HepG2 (cell line): Measurements from ENCODE around the gene NRL. TPM values are rescaled to one million over a fixed set of nuclear protein-coding genes. Genes with fewer than 3 reads are reported as not detected.
A peak's percentile ranks its signal among the peaks of the same experiment; 100 is the strongest.

Source experiments
- ZNF225 ChIP-seq: sonication (generic); formaldehyde crosslinking; IDR thresholded peaks from 2 replicates; pipeline ENCODE4 v1.4.0; 2020; ENCODE audit warnings: mild to moderate bottlenecking, missing genetic modification reagents
- ZNF567 ChIP-seq: sonication (generic); formaldehyde crosslinking; IDR thresholded peaks from 2 replicates; pipeline ENCODE4 v1.8.1; 2023; ENCODE audit warnings: mild to moderate bottlenecking, missing genetic modification reagents, borderline replicate concordance
- polyA plus RNA-seq, 8 experiments: library from polyadenylated mRNA; depleted of rRNA in 3 of 8; stranded (reverse) in 7 of 8; unstranded in 1 of 8; fragments of >200 nt; fragmentation: Illumina TruSeq in 4 of 8; extraction: Trizol in 4 of 8; gene quantifications; 2 replicates each; pipeline versions ENCODE4 v1.2.1 to v1.2.3, GENCODE V29; 2011 to 2016; ENCODE audit warnings: low read depth in 4 of 8, missing spikeins in 1 of 8, mixed read lengths in 1 of 8; ENCODE audit not compliant: insufficient read depth in 1 of 8
- total RNA-seq, 5 experiments: library from RNA; depleted of rRNA; stranded (reverse); fragments of >200 nt; fragmentation: Illumina TruSeq; extraction: Trizol; gene quantifications; 2 replicates each; pipeline ENCODE4 v1.2.3, GENCODE V29; 2016; ENCODE audit warnings: low read depth in 1 of 5
- TF ChIP-seq, protein P1 (sequence below): sonication (generic); formaldehyde crosslinking; IDR thresholded peaks from 2 replicates; pipeline ENCODE4; 2020; ENCODE audit warnings: missing genetic modification reagents, mild to moderate bottlenecking, borderline replicate concordance
- TF ChIP-seq, protein P2 (sequence below): sonication (generic); formaldehyde crosslinking; IDR thresholded peaks from 2 replicates; pipeline ENCODE4 v1.4.0; 2020; ENCODE audit warnings: missing genetic modification reagents

NRL gene
- total and polyA plus RNA-seq, 2 of the 13 experiments (the other 11 are each of a cell fraction or from before 2014, with no cell fraction given), result 2.5 to 4.7 TPM

DNA sequence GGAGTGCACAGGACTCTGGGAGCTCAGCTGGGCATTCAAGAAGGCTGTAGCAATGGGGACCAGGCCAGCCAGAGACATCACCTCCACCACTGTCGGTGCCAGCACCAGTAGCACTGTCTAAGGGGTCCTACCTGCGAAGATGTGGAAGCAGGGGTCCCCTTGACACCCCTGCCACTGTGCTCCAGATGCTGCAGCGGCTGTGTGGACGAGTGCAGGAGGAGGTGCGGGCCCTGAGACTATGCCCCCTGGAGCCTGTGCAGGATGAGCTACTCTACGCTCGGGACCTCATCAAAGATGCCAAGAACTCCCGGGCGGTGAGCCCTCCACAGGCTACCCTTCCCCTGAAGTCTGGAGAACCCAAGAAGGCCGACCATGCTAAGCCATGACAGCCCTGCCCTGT, 54.3 kb downstream of the NRL start (continued):
- TF ChIP-seq, protein P1, sequence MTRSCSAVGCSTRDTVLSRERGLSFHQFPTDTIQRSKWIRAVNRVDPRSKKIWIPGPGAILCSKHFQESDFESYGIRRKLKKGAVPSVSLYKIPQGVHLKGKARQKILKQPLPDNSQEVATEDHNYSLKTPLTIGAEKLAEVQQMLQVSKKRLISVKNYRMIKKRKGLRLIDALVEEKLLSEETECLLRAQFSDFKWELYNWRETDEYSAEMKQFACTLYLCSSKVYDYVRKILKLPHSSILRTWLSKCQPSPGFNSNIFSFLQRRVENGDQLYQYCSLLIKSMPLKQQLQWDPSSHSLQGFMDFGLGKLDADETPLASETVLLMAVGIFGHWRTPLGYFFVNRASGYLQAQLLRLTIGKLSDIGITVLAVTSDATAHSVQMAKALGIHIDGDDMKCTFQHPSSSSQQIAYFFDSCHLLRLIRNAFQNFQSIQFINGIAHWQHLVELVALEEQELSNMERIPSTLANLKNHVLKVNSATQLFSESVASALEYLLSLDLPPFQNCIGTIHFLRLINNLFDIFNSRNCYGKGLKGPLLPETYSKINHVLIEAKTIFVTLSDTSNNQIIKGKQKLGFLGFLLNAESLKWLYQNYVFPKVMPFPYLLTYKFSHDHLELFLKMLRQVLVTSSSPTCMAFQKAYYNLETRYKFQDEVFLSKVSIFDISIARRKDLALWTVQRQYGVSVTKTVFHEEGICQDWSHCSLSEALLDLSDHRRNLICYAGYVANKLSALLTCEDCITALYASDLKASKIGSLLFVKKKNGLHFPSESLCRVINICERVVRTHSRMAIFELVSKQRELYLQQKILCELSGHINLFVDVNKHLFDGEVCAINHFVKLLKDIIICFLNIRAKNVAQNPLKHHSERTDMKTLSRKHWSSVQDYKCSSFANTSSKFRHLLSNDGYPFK (CRISPR knock-in tag), result no peak
- TF ChIP-seq, protein P2, sequence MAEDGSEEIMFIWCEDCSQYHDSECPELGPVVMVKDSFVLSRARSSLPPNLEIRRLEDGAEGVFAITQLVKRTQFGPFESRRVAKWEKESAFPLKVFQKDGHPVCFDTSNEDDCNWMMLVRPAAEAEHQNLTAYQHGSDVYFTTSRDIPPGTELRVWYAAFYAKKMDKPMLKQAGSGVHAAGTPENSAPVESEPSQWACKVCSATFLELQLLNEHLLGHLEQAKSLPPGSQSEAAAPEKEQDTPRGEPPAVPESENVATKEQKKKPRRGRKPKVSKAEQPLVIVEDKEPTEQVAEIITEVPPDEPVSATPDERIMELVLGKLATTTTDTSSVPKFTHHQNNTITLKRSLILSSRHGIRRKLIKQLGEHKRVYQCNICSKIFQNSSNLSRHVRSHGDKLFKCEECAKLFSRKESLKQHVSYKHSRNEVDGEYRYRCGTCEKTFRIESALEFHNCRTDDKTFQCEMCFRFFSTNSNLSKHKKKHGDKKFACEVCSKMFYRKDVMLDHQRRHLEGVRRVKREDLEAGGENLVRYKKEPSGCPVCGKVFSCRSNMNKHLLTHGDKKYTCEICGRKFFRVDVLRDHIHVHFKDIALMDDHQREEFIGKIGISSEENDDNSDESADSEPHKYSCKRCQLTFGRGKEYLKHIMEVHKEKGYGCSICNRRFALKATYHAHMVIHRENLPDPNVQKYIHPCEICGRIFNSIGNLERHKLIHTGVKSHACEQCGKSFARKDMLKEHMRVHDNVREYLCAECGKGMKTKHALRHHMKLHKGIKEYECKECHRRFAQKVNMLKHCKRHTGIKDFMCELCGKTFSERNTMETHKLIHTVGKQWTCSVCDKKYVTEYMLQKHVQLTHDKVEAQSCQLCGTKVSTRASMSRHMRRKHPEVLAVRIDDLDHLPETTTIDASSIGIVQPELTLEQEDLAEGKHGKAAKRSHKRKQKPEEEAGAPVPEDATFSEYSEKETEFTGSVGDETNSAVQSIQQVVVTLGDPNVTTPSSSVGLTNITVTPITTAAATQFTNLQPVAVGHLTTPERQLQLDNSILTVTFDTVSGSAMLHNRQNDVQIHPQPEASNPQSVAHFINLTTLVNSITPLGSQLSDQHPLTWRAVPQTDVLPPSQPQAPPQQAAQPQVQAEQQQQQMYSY (CRISPR knock-in tag), result no peak
- TF ChIP-seq ZNF567 (CRISPR knock-in tag), result 0 out of 2 replicates have a peak, but pooled peaks have one; percentile 48
- TF ChIP-seq ZNF225 (CRISPR knock-in tag), result 0 out of 2 replicates have a peak, but pooled peaks have one; percentile 11
- TF ChIP-seq, all 625 proteins: peak for 6
